HG03066 (cell line): ENCODE results near the gene ADAMTS5.

ENCODE experiments used
- ATAC-seq: cut with Tn5 transposase; IDR thresholded peaks from one replicate; pipeline ENCODE4 v1.9.1; 2021; ENCODE audit warnings: low read depth; ENCODE audit not compliant: unreplicated experiment

ADAMTS5 gene

DNA sequence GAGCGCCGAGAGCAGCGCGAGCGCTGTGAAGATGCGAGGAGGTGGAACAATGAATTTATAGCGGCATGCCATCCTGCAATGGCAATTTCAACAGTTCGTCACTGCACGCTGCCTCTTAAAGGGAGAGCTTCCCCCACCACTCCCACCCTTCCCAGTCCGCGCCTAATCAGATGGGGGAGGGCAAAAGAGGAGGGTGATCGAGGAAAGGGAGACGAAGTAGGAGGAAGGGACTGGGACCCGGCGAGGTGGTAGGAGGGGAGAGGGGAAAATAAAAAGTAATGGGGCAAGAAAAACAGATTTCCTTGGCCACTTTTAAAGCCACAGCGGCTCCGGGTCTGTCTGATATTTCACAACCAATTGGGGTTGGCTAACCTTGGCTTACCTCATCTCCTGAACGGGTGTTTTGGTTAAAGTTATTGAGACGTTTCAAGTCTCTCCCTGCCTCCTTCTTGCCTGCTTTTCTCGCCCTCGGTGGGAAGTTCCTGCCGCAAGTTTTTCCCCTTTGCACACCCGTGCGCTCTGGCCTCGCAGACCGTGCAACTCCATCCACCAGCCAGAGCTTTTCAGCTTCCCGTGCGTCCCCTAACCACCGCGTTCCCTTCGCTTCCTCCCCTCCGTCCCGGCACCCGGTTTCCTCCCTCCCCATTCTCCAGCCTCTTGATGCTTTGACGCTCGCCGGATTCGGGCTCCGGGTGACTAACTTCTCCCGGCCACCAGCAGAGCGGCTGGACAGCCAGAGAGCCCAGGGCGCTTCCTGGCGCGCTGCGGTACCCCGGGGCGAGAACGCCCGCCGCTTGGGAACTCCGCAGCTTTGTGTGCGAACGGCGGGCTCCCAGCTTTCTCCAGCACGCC lies at the start of gene ADAMTS5:
Gene ADAMTS5 (minus strand): TSS at position 27 of the 852 bp plus-strand sequence. CDS start 697 bp downstream, outside the sequence.
- no peak for ATAC-seq

DNA sequence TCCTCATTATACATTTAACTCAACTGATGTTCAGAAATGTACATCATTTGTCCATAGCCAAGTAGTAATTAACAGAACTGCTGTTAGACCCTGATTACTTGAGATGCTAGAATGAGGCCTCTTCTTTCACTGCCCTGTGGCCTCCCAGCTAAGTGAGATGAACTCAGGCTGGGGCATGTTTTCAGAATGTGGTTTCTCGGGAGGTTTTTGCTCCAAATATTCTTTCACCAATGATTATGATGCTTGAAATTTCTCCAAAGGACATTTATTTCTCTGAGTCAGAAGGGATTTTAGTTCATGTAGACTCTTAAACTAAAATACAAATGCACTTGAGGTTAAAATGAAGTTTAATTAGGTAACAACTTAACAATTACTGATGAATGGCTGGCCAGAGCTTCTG lies 34.6 kb upstream of the ADAMTS5 start:
- ATAC-seq, result no peak

DNA sequence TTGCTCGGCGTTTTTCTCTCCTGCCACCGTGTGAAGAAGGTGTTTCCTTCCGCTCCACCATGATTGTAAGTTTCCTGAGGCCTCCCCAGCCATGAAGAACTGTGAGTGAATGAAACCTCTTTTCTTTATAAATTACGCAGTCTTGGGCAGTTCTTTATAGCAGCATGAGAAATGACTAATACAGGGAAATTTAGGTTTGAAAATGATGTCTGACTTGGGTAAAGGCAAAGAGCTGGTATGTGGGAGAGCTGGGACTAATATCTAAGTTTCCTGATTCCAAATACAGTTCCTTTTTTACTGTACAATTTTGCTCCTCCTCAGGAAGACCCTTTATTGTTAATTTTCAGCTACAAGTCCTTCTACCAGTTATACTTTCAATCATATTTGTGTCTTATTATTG lies 16.7 kb upstream of the ADAMTS5 start:
- no peak for ATAC-seq

DNA sequence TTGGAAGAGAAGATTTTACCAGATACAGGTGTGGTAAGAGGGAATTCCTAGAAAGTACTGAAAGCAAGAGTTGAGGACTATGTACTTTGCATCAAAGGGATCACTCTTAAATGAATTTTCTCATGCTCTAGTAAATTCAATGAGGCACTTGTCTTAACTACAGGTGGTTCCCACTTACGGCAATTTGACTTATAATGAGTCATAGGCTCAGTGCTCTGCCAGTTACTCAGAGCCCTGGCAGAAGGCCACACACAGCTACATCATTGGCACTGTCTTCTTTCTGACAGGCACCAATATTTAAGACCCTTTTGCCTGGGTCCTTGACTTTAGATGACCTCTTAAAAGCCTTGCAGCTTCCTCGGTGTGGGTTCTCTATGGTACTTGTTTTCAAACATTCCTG lies 15.9 kb upstream of the ADAMTS5 start:
- no peak for ATAC-seq

DNA sequence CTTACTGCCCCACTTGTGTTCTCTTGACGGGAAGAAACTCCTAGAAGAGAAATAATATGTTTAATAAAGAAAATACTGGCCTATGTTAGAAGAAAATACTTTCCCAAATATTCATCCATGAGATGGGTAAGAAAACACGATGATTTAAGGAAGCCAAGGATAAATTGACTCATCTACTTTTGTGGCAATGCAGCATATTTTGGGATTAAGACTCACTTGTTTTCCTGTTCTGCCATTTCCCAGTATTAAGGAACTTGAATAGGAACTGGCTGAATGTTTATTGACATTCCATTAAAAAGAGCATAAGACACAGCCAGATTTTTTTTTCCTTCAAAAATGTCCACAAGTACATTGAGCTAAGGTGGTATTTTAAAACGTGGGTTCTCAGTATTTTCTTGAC lies 10.9 kb upstream of the ADAMTS5 start:
- no peak for ATAC-seq

DNA sequence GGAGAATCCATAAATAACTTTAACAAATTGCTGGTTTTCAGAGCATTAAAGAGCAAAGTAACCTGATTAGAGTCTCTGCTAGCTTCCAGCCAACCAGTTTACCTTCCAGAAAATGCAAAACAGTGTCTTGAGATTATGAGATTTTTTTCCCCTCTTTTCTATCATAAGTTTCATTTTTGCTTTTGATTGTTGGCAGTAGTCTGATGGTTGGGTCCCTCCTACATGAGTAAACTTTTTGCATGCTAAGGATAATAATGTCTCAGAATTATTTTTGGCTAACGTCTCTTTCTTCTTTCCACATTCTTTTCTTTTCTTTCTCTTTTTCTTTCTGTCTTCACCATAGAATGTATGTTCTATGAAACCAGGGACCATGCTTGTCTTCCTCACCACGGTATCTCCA lies 6.3 kb upstream of the ADAMTS5 start:
- no peak for ATAC-seq

DNA sequence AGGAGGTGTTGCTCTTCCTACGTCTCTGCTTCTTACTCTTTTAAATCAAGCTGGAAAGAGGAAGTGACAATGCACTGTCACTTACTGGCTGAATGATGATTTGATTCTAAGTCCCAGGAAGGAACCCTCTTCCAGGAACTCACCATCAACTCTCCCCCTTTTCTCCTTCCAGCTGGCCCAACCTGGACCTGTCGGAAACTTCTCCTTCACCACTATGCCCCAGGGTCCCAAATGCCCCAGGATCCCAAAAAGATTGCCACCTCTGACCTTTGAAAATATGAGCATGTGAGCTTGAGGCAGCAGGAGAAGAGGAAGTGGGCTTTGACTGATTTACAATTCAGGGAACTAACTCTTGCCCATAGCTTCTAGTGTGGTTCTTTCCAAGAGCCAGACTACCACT lies 5.3 kb upstream of the ADAMTS5 start:
- no peak for ATAC-seq

DNA sequence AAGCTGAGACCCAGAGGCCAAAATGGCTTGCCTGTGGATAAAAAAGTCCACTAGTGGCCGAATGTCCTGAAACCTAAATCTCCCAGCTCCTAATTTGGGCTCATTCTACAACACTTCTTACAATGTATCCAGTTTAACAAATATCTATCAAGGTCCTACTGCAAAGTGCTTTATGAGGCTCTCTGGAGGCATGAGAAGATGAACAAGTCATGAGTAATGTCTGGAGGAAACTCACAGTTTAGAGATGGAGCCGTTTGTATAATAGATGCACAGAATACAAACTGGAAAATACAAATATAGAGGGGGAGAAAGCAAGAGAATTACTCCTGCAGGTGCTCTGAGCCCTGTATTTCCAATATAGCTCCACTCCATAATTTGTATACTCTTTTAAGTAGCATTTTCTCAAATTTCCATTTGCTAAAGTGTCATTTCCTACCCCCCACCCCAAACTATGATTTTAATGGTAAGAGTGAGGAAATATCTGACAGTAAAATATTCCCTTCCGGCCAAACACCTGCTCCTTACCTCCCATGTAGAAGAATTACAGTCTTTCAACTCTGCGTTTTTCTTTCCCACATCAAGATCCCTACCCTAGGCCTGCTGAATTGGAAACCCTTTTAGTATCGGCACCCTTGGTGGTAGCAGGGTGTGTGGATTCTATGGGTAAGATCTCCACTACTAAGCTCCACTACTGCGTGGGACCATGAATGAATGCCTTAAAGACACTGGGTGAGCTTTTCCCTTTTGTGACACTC lies 3.3 kb upstream of the ADAMTS5 start:
- ATAC-seq, result no peak

DNA sequence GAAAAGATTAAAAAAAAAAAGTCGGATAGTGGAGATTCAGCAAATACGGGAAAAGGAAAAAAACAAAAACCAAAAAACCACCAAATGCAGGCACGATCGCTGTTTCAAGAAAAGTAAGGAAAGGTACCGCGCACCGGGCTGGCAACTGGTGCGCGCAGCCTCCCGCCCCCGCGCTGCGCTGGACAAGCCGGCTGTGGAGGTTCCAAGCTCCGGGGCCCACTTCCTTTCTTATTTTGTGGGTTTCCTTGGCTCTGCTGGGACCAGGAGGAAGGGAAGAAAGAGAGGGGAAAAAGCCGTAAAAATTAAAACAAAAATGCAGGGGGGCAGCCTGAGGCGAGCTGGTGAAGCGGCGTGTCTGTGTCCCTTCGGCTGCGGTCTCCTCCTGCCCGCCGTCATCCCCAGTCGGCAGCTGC lies 233 bp downstream of the ADAMTS5 start:
- ATAC-seq, result no peak

DNA sequence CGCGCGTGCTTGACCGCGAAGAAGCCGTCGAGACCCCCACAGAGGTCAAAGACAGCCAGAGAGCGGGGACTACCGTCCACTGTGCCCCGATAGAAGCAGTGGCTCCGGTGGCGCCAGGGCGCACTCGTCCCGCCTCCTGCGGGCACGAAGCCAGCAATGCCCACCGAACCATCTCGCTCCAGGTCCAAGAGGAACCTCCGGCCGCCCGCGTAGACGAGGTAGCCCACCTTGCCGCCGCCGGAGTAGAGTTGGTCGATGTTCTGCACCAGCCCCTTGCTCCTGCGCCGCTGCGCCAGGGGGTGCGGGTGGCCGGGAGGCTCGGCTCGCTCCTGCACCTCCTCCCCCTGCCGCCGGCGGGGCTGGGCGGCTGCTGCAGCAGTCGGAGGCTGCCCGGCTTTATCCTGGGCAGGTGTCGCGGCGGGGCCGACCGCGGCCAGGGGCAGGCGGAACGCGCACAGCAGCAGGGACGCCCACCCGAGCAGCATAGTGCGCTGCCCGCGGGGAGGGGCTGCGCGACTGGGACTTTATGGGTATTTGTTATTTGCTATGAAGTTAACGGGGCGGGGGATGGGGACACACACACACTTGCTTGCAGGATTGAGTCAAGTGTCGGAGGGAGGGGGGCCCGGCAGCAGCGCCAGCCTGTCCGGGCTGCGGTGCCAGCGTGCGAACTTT lies 844 bp downstream of the ADAMTS5 start:
- ATAC-seq, result no peak

DNA sequence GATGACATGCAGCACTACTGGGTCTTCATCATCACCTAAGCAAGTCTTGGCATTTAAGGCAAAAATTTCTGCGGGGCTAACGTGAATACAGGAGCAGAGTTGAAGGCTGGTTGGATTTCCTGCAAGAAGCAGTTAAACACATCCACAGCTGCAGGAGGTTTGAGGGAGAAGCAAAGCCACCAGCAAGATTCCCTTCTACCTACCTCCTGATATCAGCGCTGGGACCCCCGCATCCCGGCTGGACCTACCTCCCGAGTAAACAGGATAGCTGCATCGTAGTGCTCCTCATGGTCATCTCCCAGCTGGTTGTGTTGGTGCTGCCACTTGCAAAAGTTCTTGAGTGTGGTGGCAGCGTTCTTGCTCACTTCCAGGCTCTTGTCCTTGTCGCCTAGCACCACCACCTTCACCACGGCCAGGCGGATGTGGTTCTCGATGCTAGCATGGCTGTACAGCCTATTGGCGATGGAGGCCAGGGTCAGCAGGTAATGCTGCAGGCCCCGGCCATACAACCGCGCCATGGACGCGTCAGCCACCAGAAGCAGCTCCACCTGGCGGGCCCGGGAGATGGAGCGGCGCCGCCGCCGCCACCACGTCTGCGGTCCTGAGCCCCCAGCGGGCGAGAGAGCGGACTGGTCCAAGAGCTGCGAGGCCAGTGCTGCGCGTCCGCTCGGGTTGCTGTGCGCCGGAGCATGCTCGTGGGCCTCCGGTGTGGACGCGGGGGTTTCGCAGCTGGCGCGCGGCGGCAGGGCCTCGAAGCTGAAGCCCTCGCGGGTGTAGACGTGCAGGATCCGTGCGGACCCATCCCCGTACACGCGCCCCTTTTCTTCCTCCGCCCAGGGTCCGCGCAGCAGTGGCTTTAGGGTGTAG lies 1.6 kb downstream of the ADAMTS5 start:
- ATAC-seq, result no peak

DNA sequence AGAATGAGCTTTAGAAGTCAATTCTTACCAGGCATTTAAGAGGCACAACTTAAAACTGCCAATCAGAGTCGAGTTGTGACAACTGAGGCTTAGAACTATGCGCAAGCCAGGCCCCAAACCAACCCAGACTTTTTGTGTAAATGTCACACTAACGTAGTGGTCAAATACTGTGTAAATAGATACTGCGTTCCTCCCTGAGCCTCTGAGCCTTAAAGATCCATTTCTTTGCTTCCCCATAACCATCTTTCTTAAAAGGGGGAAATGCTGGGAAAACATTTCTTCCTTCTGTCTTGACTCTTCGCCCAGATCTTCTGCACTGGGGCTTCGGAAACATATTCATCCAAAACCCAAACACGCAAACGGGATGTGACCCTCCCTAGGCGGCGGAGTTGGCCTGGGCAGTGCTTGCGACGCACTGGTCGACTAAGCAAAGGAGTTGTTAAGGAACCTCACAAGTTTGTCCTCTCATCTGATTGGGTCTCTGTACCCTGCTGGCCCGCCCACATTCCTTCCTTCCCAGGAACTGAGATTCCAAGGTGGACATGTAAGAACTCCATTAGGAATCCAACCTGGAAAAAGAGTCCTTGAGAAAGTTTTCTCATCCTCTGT lies 2.6 kb downstream of the ADAMTS5 start:
- ATAC-seq, result no peak

DNA sequence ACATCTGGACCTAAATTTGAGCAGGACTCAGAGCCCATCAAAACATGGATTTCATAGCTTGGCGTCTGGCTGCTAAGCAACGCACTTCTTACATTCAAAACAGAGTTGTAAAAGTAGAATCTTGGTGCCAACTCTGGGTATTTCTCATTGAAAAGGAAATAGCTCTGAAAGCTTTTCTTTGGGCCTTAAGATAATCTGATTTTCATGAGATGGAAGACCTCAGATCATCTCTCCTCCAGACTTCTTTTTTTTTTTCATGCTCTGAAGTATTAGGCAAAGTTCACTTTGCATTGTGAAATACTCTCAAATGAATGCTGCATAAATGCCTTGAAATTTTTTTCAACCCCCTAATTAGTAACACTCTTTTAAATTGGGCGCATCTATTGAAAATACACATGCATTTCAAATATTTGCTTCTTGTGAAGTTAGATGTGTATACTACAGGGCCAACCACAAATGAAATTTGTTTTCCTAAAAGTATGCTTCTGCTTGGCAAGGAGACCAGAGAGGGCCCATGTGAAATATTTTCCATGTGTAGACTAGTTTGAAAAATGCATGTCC lies 4.2 kb downstream of the ADAMTS5 start:
- ATAC-seq, result no peak

DNA sequence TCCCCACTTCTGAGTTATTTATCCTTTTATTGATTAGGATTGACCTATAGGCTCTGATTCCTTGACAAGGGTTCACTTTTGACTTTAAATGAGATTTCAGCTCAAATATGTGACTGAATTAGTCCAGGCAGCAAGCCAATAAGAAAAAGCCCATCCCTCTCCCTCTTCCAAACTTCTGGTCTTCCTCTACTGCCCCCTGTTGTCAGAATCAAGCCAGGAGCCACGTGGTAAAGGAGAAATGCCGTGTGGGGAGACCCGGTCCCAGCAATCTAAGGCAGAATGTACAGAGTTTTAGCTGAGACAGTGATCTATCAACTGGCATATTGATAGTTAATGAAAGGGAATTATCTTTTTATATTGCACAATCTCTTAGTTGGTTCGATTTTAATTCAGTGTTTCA lies 5.2 kb downstream of the ADAMTS5 start:
- no peak for ATAC-seq

DNA sequence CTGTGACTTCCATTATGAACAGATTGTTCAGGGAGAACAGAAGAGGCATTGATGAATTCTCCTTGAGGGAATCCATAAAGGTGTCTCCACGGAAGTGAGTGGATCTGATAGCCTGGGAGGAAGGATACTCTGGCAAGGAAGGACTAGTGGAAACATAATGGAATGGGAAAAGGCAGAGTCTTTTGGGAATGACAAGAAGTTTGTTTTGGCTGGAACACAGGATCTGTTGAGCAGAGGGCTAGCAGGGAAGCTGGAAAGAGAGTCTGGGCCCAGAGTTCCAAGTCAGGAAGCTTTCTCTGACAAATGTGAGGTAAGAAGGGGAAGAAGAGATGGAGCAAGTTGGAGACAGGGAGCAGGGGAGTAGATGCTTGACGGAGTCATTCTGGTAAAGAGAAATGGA lies 8.1 kb downstream of the ADAMTS5 start:
- no peak for ATAC-seq

DNA sequence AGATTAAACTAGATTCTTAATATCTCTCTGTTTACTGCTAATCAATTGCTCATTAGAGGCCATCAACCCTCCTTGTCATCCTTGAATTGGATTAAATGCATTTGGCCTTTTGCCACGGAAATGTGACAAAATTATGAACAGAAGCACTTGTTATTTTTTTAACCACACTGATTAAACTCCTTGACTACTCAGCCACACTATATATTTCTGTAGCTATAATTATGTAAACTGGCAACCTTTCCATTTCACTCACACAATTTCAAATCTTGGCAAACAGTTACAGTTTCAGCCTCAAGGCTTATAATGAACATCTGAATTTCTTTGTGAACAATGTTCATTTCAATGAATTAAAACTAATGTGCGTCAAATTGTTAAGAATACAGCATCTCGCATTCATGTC lies 10.1 kb downstream of the ADAMTS5 start:
- no peak for ATAC-seq

DNA sequence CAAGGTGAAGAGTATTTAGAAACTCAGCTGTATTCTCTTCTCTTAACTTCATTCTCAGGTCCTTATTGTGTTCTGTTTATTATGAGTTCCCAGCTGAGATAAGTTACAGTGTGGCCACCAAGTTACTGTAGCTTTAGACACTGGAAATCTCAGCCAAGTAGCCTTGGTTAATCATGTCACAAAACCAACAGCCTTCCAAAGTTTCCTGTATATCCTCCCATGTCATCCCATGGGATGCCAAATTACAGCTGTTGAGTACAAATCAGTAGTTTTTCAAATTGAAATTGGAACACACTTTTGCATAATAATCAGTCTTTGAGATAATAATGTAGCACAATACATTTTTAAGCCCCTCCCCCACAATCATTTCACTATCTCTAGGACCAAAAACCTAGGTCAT lies 10.7 kb downstream of the ADAMTS5 start:
- no peak for ATAC-seq

DNA sequence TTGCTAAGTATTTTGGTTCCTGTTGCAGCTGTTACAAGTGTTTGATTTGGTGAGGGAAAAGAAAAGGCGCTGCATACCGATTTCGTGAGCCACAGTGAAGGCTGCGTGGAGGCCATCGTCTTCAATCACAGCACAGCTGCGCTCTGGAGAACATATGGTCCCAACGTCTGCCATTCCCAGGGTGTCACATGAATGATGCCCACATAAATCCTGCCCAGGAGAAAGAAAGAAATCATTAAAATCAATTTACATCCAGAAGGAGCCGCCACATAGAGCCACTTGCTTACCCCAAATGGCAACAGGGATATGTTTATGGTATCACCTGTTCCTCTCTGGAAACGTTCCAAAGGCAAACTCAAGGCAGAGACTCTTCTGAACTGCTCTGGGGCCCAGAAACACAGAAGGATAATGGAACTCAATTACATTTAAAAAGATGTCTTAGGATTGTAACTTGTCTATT lies 12.2 kb downstream of the ADAMTS5 start:
- no peak for ATAC-seq

DNA sequence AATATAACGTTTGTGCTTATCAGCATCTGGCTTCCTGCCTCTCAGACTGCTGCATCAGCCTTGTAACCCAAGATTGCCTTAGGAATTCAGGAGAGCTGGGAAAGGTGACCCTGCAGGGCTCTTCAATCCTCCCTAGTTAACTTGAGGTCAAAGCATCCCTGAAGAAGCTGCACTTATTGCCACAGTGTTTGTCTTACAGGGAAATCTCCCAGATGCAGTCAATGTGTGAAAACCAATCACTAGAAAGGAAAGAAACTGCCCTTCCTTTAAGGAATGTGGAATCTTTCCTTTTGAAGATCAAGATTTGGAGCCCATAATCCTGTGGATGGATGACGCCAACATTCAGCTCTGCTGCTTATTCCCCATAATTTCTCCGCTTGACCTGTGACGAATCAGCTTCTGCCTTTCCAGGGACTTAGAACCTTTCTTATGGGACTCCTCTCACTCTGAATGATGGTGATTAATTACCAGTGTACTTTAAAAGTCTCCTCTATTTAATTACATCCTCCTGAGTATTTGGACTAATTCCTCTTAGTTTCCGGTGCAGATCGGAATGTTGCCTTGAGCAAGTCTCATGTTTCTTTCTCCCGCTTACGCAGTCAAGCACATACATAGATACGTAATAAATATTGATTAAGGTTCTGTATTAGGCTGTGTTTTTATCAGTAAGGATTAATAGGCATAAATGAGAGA lies 14.4 kb downstream of the ADAMTS5 start:
- no peak for ATAC-seq
